ENCODE results near the gene MAGEA1.
"Not testable (repeated sequence)": the region's sequence is repeated elsewhere in the genome, so short reads cannot be mapped to it uniquely, and the experiment has no call there.

MAGEA1 gene

GRCh38 chrX:153161952-153162351 is 17.1 kb upstream of the MAGEA1 start:
- no peaks in the 10 kb centered on the region for H3K4me1 ChIP-seq (ENCODE audit: control insufficient read depth in 1 of 2, insufficient read depth in 1 of 2, low read depth in 1 of 2, low read length in 1 of 2)
- no peak for TF ChIP-seq CTCF (IDR thresholded peaks at IDR 0.05)
- H3K27ac ChIP-seq: no peak overlapping the region
- no peak overlapping the region for H3K4me3 ChIP-seq (ENCODE audit: low read depth in 1 of 2, low read length in 1 of 2)
- no peaks in the 10 kb centered on the region for H3K27me3 ChIP-seq
- H3K36me3 ChIP-seq: no peaks in the 10 kb centered on the region
- no peaks in the 10 kb centered on the region for H3K9me3 ChIP-seq

GRCh38 chrX:153164733-153165132 is 14.4 kb upstream of the MAGEA1 start:
- TF ChIP-seq CTCF (IDR thresholded peaks at IDR 0.05): no peak
- H3K36me3 ChIP-seq: no peaks in the 10 kb centered on the region
- H3K4me3 ChIP-seq (ENCODE audit: low read depth in 1 of 2, low read length in 1 of 2): no peak overlapping the region
- H3K9me3 ChIP-seq: no peaks in the 10 kb centered on the region
- H3K27me3 ChIP-seq: no peaks in the 10 kb centered on the region
- H3K4me1 ChIP-seq (ENCODE audit: control insufficient read depth in 1 of 2, insufficient read depth in 1 of 2, low read depth in 1 of 2, low read length in 1 of 2): no peaks in the 10 kb centered on the region
- no peak overlapping the region for H3K27ac ChIP-seq

- not testable (repeated sequence) for H3K27me3 ChIP-seq; H3K9me3 ChIP-seq; H3K4me3 ChIP-seq (ENCODE audit: low read depth in 1 of 2, low read length in 1 of 2); H3K27ac ChIP-seq; H3K36me3 ChIP-seq; H3K4me1 ChIP-seq (ENCODE audit: control insufficient read depth in 1 of 2, insufficient read depth in 1 of 2, low read depth in 1 of 2, low read length in 1 of 2)
These were observed 10.7 kb upstream of the MAGEA1 start for GRCh38 chrX:153168423-153168822.

- no peaks in the 10 kb centered on the region for H3K4me1 ChIP-seq (ENCODE audit: control insufficient read depth in 1 of 2, insufficient read depth in 1 of 2, low read depth in 1 of 2, low read length in 1 of 2)
- H3K9me3 ChIP-seq: no peaks in the 10 kb centered on the region
- no peak overlapping the region for H3K4me3 ChIP-seq (ENCODE audit: low read depth in 1 of 2, low read length in 1 of 2)
- H3K27ac ChIP-seq: no peak overlapping the region
- H3K27me3 ChIP-seq: no peaks in the 10 kb centered on the region
- no peaks in the 10 kb centered on the region for H3K36me3 ChIP-seq
- no peak for TF ChIP-seq CTCF (IDR thresholded peaks at IDR 0.05)
These were observed 2.7 kb downstream of the MAGEA1 start for GRCh38 chrX:153181822-153182221.

- no peaks in the 10 kb centered on the region for H3K4me1 ChIP-seq (ENCODE audit: control insufficient read depth in 1 of 2, insufficient read depth in 1 of 2, low read depth in 1 of 2, low read length in 1 of 2)
- H3K9me3 ChIP-seq: no peaks in the 10 kb centered on the region
- no peak overlapping the region for H3K4me3 ChIP-seq (ENCODE audit: low read depth in 1 of 2, low read length in 1 of 2)
- H3K27ac ChIP-seq: no peak overlapping the region
- H3K36me3 ChIP-seq: no peaks in the 10 kb centered on the region
- TF ChIP-seq CTCF (IDR thresholded peaks at IDR 0.05): no peak
- no peaks in the 10 kb centered on the region for H3K27me3 ChIP-seq
These were observed 5.7 kb downstream of the MAGEA1 start for GRCh38 chrX:153184787-153185186.

- Histone ChIP-seq H3K4me1 (ENCODE audit: control insufficient read depth in 1 of 2, insufficient read depth in 1 of 2, low read depth in 1 of 2, low read length in 1 of 2) (no peaks in the 10 kb centered on the region), H3K9me3 (no peaks in the 10 kb centered on the region), H3K27me3 (no peaks in the 10 kb centered on the region), H3K27ac (no peak overlapping the region), H3K4me3 (ENCODE audit: low read depth in 1 of 2, low read length in 1 of 2) (no peak overlapping the region), H3K36me3 (no peaks in the 10 kb centered on the region)
- no peak for TF ChIP-seq CTCF (IDR thresholded peaks at IDR 0.05)
These were observed 11.3 kb downstream of the MAGEA1 start for GRCh38 chrX:153190381-153190780.

All from neutrophil (primary cell).